Activated T-cell treated with anti-CD3 and anti-CD28 coated beads, Interleukin-2, amount 50 U/mL, for 24 hours (primary cell): ENCODE measurements around the gene JPH4.

Source experiments
- DNase-seq: peaks from one replicate; pipeline ENCODE4 v3.0.0-alpha.2; 2020
- H3K27ac Mint-ChIP-seq: 2 replicates; pipeline ENCODE4 v1.8.0; 2020; ENCODE audit warnings: mild to moderate bottlenecking, mixed read lengths
- H3K27me3 Mint-ChIP-seq: 2 replicates; pipeline ENCODE4 v1.8.0; 2020; ENCODE audit warnings: mixed read lengths
- H3K36me3 Mint-ChIP-seq: 2 replicates; pipeline ENCODE4 v1.8.0; 2020; ENCODE audit warnings: low read depth, mixed read lengths
- H3K4me1 Mint-ChIP-seq: 2 replicates; pipeline ENCODE4 v1.8.0; 2020; ENCODE audit warnings: low read depth, mixed read lengths
- H3K4me3 Mint-ChIP-seq: 2 replicates; pipeline ENCODE4 v1.8.0; 2020; ENCODE audit warnings: mild to moderate bottlenecking, moderate library complexity, mixed read lengths
- H3K9me3 Mint-ChIP-seq: 2 replicates; pipeline ENCODE4 v1.8.0; 2020; ENCODE audit warnings: mixed read lengths

JPH4 gene

DNA sequence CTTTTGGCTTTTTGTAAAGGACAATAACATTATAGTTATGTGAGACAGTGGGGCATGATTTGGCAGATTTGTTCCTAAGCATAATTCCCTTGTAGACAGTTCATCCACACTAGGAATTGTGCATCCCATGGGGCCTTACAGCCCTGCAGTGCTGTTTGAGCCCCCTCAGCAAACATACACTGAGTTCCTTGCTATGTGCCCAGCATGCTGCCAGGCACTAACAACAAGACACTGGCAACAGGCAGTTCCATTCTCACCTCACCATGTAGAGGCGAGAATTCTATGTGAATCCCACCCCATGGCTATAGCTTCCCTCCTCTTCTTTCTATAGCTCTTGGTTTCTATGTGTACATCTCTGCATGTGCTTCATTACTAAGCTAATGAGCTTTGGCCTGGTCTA lies 20.6 kb downstream of the JPH4 start:
- H3K36me3 Mint-ChIP-seq = peaks cover 69% of the 10 kb centered on the region
- DNase-seq = no peak
- peaks cover 47% of the 10 kb centered on the region for H3K4me1 Mint-ChIP-seq

DNA sequence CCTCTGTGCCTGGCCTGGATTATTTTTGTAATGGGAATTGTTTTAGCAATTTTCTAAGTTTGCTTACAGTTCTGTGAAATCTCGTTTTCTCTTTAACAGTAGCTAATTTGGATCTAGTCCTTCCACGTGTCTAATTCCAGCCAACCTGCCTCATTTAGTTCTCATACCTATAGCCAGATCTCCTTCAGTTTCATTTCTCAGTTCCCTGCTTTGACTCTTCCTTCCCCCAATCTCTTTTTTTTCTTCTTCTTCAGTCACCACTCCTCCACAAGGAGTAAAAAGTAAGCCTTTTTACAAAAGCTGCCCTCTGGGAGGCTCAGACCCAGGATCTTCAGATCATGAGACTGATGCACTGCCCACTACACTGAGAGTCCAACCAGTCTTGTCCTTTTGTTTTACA lies 21.1 kb downstream of the JPH4 start:
- DNase-seq = no peak
- H3K4me1 Mint-ChIP-seq = peaks cover 45% of the 10 kb centered on the region
- no peaks in the 10 kb centered on the region for H3K27me3 Mint-ChIP-seq
- peak overlapping the region; percentile 98 for H3K27ac Mint-ChIP-seq
- H3K9me3 Mint-ChIP-seq = no peaks in the 10 kb centered on the region
- H3K4me3 Mint-ChIP-seq = peak overlapping the region; percentile 96
- peaks cover 65% of the 10 kb centered on the region for H3K36me3 Mint-ChIP-seq

More for the DNA sequence above, 20.6 kb downstream of the JPH4 start:
- Mint-ChIP-seq H3K27me3 (no peaks in the 10 kb centered on the region), H3K27ac (peak overlapping the region; percentile 98), H3K9me3 (no peaks in the 10 kb centered on the region), H3K4me3 (peak overlapping the region; percentile 96)

DNA sequence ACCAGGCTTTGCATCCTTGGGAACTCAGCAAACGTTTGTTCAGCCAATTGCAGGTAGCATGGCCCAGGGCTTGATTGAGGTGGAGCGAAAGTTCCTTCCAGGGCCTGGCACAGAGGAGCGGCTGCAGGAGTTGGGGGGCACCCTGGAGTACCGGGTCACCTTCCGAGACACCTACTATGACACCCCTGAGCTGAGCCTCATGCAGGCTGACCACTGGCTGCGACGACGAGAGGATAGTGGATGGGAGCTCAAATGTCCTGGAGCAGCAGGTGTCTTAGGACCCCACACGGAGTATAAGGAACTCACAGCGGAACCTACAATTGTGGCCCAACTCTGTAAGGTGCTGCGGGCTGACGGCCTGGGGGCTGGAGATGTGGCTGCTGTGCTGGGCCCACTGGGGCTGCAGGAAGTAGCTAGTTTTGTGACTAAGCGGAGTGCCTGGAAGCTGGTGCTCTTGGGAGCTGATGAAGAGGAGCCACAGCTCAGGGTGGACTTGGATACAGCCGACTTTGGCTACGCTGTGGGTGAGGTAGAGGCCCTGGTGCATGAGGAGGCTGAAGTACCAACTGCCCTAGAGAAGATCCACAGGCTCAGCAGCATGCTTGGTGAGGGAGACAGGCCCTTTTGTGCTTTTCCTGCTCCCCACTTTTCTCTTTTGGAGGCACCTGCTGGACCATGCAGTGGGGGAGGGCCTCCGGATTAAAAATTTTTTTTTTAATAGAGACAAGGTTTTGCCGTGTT lies 21.7 kb downstream of the JPH4 start:
- Mint-ChIP-seq H3K27ac (peak overlapping the region; percentile 98), H3K4me1 (peaks cover 48% of the 10 kb centered on the region), H3K27me3 (no peaks in the 10 kb centered on the region), H3K4me3 (peak overlapping the region; percentile 96), H3K36me3 (peaks cover 58% of the 10 kb centered on the region), H3K9me3 (no peaks in the 10 kb centered on the region)
- DNase-seq = peak; percentile 50

DNA sequence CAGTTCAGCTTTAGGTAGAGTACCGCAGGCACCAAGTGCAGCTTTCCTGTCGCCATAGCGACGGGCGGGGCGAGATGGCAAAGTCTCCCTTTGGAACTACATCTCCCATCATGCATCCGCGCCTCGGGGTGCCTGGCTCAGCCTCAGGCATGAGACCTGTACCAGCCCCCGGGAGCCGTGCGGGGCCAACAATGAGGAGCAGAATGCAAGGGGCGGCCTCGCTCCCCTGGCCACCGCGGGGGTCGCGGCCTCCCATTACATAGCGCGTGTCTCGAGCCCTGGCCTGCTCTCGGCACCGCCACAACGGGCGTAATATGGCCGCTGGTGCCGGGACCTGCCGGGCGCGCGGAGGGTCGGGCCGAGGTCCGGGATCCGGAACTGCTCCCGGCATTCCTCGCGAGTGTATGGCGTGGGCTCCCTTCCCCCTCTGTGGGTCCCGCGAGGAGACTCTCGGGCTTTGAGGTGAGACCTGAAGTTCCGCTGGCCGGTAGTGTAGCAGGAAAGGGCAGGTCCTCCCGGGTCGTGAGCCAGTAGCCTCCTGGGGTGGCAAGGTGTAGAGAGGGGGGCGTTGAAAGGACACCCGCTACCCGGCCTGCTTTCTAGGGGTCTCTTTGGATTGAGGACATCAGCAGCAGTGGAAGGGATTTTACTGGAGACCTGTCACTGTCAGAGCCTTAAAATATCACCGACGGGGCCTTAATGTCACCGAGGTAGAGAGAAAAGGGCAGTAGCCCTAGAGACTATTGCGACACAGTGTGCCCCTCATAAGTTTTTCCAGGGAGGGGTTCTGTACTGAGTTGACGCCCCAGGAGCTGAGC lies 22.5 kb downstream of the JPH4 start, which contains the start of gene THTPA:
Gene THTPA (plus strand): TSS at position 390 of the 818 bp plus-strand sequence. CDS start 487 bp downstream, outside the sequence.
- Mint-ChIP-seq H3K4me3 (peak within 1 kb of the TSS; percentile 96), H3K27ac (peak within 1 kb of the TSS; percentile 98), H3K9me3 (no peaks in the 10 kb centered on the region), H3K4me1 (peaks cover 47% of the 10 kb centered on the region), H3K27me3 (no peaks in the 10 kb centered on the region), H3K36me3 (peaks cover 51% of the 10 kb centered on the region)
- peak; percentile 94 for DNase-seq

DNA sequence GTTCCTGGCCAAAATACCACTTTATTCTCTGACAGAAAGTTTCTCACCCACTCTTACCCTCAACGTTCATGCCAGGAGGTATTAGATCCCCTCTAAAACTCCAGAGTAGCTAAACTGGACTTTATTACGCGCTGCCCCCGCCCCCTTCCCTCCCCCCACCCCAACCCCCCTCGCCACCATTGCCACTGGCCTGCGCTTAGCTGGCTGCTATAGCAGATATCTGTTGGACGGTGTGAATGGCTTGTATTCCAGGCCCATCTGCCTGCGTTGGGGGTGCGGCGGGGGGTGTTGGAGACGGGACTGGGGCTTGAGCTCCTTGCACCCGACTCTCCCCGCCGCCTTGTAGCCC lies 23.1 kb downstream of the JPH4 start:
- DNase-seq = no peak
- Mint-ChIP-seq H3K4me1 (peaks cover 44% of the 10 kb centered on the region), H3K9me3 (no peaks in the 10 kb centered on the region), H3K27ac (peak overlapping the region; percentile 98), H3K4me3 (peak overlapping the region; percentile 96), H3K36me3 (peaks cover 45% of the 10 kb centered on the region), H3K27me3 (no peaks in the 10 kb centered on the region)

DNA sequence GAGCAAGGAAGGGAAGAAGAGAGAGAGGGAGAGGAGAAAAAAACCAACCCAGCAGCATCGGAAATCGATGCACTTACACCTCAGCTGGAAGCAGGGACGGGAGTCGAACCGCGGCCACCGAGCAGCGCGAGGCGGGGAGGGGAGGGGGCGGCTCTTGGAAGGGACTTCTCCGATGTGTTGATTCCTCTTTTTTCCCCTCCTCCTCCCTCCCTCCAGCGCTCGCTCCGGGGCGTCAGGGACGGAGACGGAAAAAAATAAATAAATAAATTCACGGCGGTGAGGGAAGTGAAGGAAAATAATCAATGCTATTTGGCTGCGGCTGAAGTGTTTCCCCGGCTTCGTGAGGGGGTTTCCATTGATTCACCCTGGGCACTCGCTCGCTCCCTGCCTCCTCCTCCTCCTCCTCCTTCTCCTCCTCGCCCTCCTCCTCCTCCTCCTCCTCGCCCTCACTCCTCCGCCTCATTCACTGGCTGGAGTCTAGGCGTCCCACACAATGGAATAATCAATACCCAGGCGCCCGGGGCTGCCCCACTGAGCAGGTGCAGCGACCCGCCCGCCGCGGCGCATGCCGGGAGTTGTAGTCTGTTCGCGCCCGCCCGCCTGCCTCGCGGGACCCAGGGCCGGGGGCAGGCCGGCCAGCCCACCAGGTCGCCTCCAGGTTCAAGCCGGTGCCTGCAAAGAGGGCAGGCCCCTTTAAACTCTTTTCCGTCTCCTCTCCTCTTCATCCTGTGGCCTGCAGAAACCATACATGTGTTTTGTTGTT lies 27.1 kb downstream of the JPH4 start, which contains the start of gene ZFHX2:
Gene ZFHX2 (minus strand): TSS at position 500 of the 763 bp plus-strand sequence. CDS start 16,440 bp downstream, outside the sequence.
- no peaks in the 10 kb centered on the region for H3K9me3 Mint-ChIP-seq
- DNase-seq = peak; percentile 89
- H3K36me3 Mint-ChIP-seq = peaks cover 6% of the 10 kb centered on the region
- peak within 1 kb of the TSS; percentile 73 for H3K27ac Mint-ChIP-seq
- no peaks in the 10 kb centered on the region for H3K27me3 Mint-ChIP-seq
- H3K4me1 Mint-ChIP-seq = peaks cover 14% of the 10 kb centered on the region
- no peak within 1 kb of the TSS for H3K4me3 Mint-ChIP-seq

DNA sequence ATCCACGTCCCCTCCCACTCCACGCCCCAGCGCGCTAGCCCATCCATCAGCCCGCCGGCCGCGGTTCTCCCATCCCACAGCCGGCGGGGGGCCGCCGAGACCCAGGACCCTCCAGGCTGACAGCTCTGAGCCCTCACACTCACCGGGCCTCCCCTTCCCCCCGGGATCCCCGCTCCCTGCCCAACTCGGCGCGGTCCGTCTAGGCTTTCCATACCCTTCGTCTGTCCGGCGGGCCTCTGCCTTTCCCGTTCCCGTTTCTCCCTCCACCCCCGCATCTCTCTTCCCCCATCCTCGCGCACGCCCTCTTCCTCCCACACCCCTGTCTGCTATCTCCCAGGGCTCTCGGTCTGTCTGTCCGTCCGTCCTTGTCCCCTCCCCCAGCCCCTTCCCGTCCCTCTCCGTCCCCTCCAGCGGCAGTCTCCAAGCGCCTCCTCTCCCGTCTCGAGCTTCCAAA lies 27.8 kb downstream of the JPH4 start:
- H3K27me3 Mint-ChIP-seq = no peaks in the 10 kb centered on the region
- no peak overlapping the region for H3K4me3 Mint-ChIP-seq
- H3K27ac Mint-ChIP-seq = no peak overlapping the region
- H3K4me1 Mint-ChIP-seq = peaks cover 13% of the 10 kb centered on the region
- peaks cover under 1% of the 10 kb centered on the region for H3K36me3 Mint-ChIP-seq
- DNase-seq = no peak
- H3K9me3 Mint-ChIP-seq = no peaks in the 10 kb centered on the region

DNA sequence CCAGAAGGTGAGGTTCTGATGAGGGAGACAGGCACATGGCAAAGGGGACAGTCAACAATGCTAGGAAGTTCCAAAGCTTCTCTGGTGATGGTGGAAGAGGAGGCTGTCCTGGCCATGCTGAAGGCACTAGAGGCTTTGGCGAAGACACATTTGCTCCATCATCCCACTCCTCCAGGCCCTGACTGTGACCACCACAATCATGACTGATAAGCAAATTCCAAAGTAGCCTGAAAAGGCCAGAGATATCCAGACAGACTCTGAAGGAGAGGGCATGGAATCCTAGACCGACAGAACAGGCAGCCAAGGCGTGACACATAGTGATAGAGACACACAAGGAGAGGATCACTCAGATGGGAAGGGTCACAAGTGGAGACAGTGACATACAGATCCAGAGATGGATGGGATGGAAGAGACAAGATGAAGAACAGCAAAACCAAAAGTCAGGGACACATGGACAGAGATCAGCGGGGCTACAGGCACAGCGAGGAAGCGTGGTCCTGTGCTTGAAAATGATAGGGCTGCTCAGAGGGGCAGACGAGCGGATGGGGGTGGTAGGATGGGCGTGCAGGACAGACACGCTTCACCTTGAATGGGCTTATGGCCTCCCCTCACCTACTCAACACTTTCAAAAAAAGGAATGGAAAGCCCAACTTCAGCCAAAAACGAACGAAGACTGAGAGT lies 28.3 kb downstream of the JPH4 start:
- Mint-ChIP-seq H3K27ac (no peak overlapping the region), H3K27me3 (no peaks in the 10 kb centered on the region), H3K9me3 (no peaks in the 10 kb centered on the region), H3K4me3 (no peak overlapping the region), H3K4me1 (peaks cover 10% of the 10 kb centered on the region), H3K36me3 (no peaks in the 10 kb centered on the region)
- DNase-seq = no peak

DNA sequence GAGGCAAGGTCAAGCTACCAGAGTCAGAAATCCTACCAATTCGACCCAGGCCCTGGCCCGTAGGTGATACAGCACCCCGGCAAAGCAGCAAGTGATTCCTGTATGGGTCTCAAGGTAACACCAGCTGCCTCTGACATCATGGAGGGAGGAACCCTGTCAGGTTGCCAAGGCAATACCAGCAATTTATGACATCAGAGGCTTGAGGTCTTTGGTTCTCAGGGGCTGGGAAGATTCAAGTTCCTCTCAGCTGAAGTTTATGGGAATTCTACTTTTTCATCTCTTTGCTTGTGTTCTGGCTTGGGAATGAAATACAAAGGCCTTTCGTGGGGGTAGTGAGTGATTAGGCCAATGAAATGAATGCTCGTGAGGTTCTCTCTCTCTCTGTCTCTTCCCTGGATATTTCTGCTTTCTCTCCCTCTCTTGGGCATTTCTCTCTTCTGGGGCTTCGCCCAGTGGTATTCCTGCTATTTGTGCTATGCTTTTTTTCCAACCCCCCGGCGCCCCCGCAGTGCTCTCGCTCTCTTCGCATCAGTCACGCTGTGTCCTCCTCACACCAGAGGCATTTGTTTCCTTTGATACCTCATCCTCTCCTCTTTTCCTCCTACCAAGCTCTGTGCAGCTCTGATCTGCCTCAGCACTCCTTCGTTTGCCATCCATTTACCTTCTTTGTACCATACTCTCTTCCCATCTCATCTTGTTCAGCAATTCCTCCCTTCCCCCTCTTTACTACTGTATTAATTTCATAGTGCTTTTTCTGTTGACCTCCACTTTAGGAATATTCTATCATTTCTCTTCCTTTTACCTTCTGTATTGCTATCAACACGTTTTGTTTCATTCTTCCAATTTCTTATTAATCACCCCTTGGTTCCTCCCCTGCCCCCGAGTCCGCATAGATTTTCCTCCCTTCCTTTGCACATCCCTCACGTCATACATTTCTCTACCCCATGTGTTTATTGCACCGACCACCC lies 30.0 kb downstream of the JPH4 start:
- no peak for DNase-seq
- H3K4me3 Mint-ChIP-seq = no peak overlapping the region
- H3K27ac Mint-ChIP-seq = no peak overlapping the region
- peaks cover 5% of the 10 kb centered on the region for H3K4me1 Mint-ChIP-seq
- H3K9me3 Mint-ChIP-seq = no peaks in the 10 kb centered on the region
- no peaks in the 10 kb centered on the region for H3K27me3 Mint-ChIP-seq
- no peaks in the 10 kb centered on the region for H3K36me3 Mint-ChIP-seq

DNA sequence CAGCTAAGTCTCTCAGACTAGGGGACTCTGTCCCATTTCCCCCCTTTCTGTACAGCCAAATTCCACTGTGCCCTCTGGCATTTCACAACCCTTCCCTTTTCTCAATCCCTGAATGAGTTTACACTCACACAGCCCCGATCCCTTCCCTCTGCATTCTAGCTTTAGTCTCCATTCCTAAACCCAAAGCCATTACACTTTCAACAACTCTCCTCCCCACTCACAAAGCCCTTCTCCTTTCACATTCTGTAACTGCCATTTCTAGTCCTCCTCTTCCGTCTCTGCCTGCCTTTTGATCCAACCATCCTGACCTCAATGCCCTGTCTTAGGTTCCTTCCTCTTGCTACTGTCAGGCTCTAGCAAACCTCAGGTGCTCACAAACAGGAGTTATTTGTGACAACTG lies 30.7 kb downstream of the JPH4 start:
- Mint-ChIP-seq H3K4me3 (no peak overlapping the region), H3K9me3 (no peaks in the 10 kb centered on the region), H3K27me3 (no peaks in the 10 kb centered on the region), H3K36me3 (no peaks in the 10 kb centered on the region), H3K27ac (no peak overlapping the region), H3K4me1 (peaks cover 4% of the 10 kb centered on the region)
- DNase-seq = no peak

DNA sequence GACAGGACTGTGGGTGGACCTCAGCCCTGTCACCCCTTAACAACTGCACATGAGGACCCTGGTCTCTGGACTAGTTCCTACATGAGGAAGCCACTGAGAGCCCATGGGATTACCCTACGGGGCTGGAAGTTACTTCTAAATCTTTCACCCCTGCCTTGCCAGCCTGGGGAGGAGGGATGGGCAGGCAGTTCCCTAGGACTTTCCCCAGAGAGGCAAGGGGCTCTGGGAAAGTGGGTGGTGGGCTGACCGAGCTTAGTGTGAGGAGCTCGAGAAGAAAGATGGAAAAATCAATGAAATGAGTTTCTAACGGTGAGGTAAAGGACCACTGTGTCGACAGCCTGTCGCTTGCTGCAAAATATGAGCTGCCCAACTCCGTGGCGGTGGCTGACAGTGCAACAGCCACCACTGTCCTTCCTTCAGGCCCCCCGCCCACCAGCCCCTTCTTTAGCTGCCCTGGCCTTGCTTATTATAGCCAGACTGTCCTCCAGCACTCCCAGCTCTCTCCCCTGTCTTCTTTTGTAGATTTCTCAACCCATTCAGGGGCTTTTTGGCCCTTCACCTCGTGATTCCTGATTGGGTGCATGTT lies 32.0 kb downstream of the JPH4 start:
- Mint-ChIP-seq H3K4me3 (no peak overlapping the region), H3K27ac (no peak overlapping the region), H3K27me3 (no peaks in the 10 kb centered on the region), H3K36me3 (no peaks in the 10 kb centered on the region), H3K4me1 (no peaks in the 10 kb centered on the region), H3K9me3 (no peaks in the 10 kb centered on the region)
- no peak for DNase-seq

DNA sequence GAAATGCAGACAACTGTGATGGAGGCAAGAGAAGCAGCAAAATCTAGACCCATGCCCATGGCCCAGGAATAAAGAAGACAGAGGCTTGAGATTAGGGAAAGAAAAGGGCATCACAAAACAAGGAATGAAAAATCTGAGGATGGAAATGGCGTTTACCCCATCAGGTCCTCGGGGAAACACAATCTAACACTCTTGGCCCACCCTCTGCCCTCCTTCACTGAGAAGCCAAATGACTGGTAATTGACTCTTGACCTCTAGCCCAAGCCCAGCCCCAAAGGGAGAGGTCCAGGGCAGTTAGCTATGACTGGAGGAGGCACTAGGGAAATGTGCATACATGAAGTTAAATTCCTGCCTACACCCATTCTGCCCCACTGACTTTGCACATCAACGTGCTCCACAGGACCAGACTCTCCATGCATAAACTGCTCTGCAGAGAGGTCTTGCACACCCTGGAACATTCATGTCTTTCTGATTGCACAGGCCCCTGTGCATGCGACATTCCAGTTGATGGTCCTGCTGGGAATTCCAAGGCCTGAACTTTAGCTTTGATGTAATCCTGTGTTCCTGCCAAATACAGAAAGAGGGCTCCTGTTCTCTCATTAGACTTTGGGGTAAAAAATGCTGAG lies 32.7 kb downstream of the JPH4 start:
- Mint-ChIP-seq H3K27me3 (no peaks in the 10 kb centered on the region), H3K4me1 (no peaks in the 10 kb centered on the region), H3K9me3 (no peaks in the 10 kb centered on the region), H3K4me3 (no peak overlapping the region), H3K36me3 (no peaks in the 10 kb centered on the region), H3K27ac (no peak overlapping the region)
- no peak for DNase-seq
